NCI-H2107 (cell line): Measurements from ENCODE around the gene TAF1.
"Not testable (repeated sequence)": the region's sequence is repeated elsewhere in the genome, so short reads cannot be mapped to it uniquely, and the experiment has no call there.

Experiments
- DNase-seq: peaks from one replicate; lab custom pipeline; 2025; lab: John Stamatoyannopoulos, UW

TAF1 gene

GRCh38 chrX:71509289-71509688 is 143.1 kb downstream of the TAF1 start:
- no peak for DNase-seq

- no peak for DNase-seq
Observed at GRCh38 chrX:71510161-71510560, 144.0 kb downstream of the TAF1 start.

- DNase-seq = not testable (repeated sequence)
Observed at GRCh38 chrX:71513731-71514130, 147.6 kb downstream of the TAF1 start.

GRCh38 chrX:71514367-71515037 is 148.3 kb downstream of the TAF1 start:
- no peak for DNase-seq

- DNase-seq = no peak
Observed at GRCh38 chrX:71515038-71515396, 148.9 kb downstream of the TAF1 start.
